Measurements from ENCODE around the gene APOBEC3B. TPM values are rescaled to one million over a fixed set of nuclear protein-coding genes. Genes with fewer than 3 reads are reported as not detected.

Gene APOBEC3B
- total and polyA plus RNA-seq, 2 donors from 2014 or later, result 1.0 to 2.7 TPM

GRCh38 chr22:39024519-39025308, 42.6 kb downstream of the APOBEC3B start:
- no peak for TF ChIP-seq CTCF (IDR thresholded peaks at IDR 0.05; ENCODE audit: borderline replicate concordance, extremely low read depth, insufficient read depth)

GRCh38 chr22:39026509-39027150, 44.5 kb downstream of the APOBEC3B start:
- Histone ChIP-seq H3K27me3 (ENCODE audit: control insufficient read depth, insufficient read depth, low read length) (no peaks in the 10 kb centered on the region), H3K36me3 (ENCODE audit: control insufficient read depth in 2 of 3, insufficient read depth in 3 of 3, low read length in 3 of 3) (no peaks in the 10 kb centered on the region), H3K4me3 (ENCODE audit: low read length in 3 of 3) (no peak overlapping the region), H3K9ac (ENCODE audit: low read length in 3 of 3) (no peak overlapping the region), H3K27ac (ENCODE audit: low read depth in 2 of 2, low read length in 2 of 2) (no peak overlapping the region), H3K4me1 (ENCODE audit: control insufficient read depth in 2 of 3, insufficient read depth in 2 of 3, low read depth in 1 of 3, low read length in 3 of 3) (no peaks in the 10 kb centered on the region), H3K9me3 (ENCODE audit: control insufficient read depth in 2 of 3, insufficient read depth in 1 of 3, low read length in 3 of 3) (no peaks in the 10 kb centered on the region)
- TF ChIP-seq CTCF (IDR thresholded peaks at IDR 0.05; ENCODE audit: borderline replicate concordance, extremely low read depth, insufficient read depth), result no peak
- FAIRE-seq, result no peak
- intact Hi-C loops (cut with DNase I), result no loop called here
- DNase-seq, result no peak

More at GRCh38 chr22:39024519-39025308, 42.6 kb downstream of the APOBEC3B start:
- no peak overlapping the region for H3K9ac ChIP-seq (ENCODE audit: low read length in 3 of 3)
- H3K27me3 ChIP-seq (ENCODE audit: control insufficient read depth, insufficient read depth, low read length), result no peaks in the 10 kb centered on the region
- intact Hi-C loops (cut with DNase I), result no loop called here
- FAIRE-seq, result no peak
- peaks cover 0 to 2% (median 0%) of the 10 kb centered on the region in 3 donors for H3K4me1 ChIP-seq (ENCODE audit: control insufficient read depth in 2 of 3, insufficient read depth in 2 of 3, low read depth in 1 of 3, low read length in 3 of 3)
- no peak for DNase-seq
- H3K9me3 ChIP-seq (ENCODE audit: control insufficient read depth in 2 of 3, insufficient read depth in 1 of 3, low read length in 3 of 3), result no peaks in the 10 kb centered on the region
- H3K27ac ChIP-seq (ENCODE audit: low read depth in 2 of 2, low read length in 2 of 2), result no peak overlapping the region
- no peak overlapping the region for H3K4me3 ChIP-seq (ENCODE audit: low read length in 3 of 3)
- H3K36me3 ChIP-seq (ENCODE audit: control insufficient read depth in 2 of 3, insufficient read depth in 3 of 3, low read length in 3 of 3), result no peaks in the 10 kb centered on the region

- Histone ChIP-seq H3K4me1 (ENCODE audit: control insufficient read depth in 2 of 3, insufficient read depth in 2 of 3, low read depth in 1 of 3, low read length in 3 of 3) (no peaks in the 10 kb centered on the region), H3K36me3 (ENCODE audit: control insufficient read depth in 2 of 3, insufficient read depth in 3 of 3, low read length in 3 of 3) (no peaks in the 10 kb centered on the region), H3K4me3 (ENCODE audit: low read length in 3 of 3) (no peak overlapping the region), H3K9ac (ENCODE audit: low read length in 3 of 3) (no peak overlapping the region), H3K27ac (ENCODE audit: low read depth in 2 of 2, low read length in 2 of 2) (no peak overlapping the region), H3K9me3 (ENCODE audit: control insufficient read depth in 2 of 3, insufficient read depth in 1 of 3, low read length in 3 of 3) (no peaks in the 10 kb centered on the region), H3K27me3 (ENCODE audit: control insufficient read depth, insufficient read depth, low read length) (no peaks in the 10 kb centered on the region)
- intact Hi-C loops (cut with DNase I), result no loop called here
- no peak for TF ChIP-seq CTCF (IDR thresholded peaks at IDR 0.05; ENCODE audit: borderline replicate concordance, extremely low read depth, insufficient read depth)
- DNase-seq (no peak), FAIRE-seq (no peak)
These were observed 45.6 kb downstream of the APOBEC3B start for GRCh38 chr22:39027717-39028116.
